Uterus (tissue), 4 donors: ENCODE measurements around the gene TRIM8. TPM values are rescaled to one million over a fixed set of nuclear protein-coding genes. Genes with fewer than 3 reads are reported as not detected.
A peak's percentile ranks its signal among the peaks of the same experiment; 100 is the strongest.

ENCODE experiments used
- DNase-seq, 2 donors: peaks; one replicate each; pipeline ENCODE4 v3.0.0-alpha.2; 2019 to 2020
- H3K27ac ChIP-seq, 2 donors: fragments of 200-600 bp; sonication (generic); 1 replicate in 1 of 2; 2 replicates in 1 of 2; pipeline ENCODE4 v1.5.1; 2016 to 2018
- H3K27me3 ChIP-seq, 2 donors: fragments of 200-600 bp; sonication (generic); one replicate each; pipeline ENCODE4 v1.5.1; 2018 to 2019; ENCODE audit warnings: control low read depth in 1 of 2
- H3K36me3 ChIP-seq, 2 donors: fragments of 200-600 bp; sonication (generic); one replicate each; pipeline ENCODE4 v1.5.1; 2019; ENCODE audit warnings: control low read depth in 1 of 2
- H3K4me1 ChIP-seq, 2 donors: fragments of 200-600 bp; sonication (generic); one replicate each; pipeline ENCODE4 v1.5.1; 2018 to 2019; ENCODE audit warnings: control low read depth in 1 of 2
- H3K4me3 ChIP-seq, 2 donors: fragments of 200-600 bp; sonication (generic); 1 replicate in 1 of 2; 2 replicates in 1 of 2; pipeline ENCODE4 v1.5.1; 2018 to 2019; ENCODE audit warnings: mild to moderate bottlenecking in 1 of 2
- H3K9me3 ChIP-seq, 2 donors: fragments of 200-600 bp; sonication (generic); one replicate each; pipeline ENCODE4 v1.5.1; 2019; ENCODE audit warnings: control low read depth in 1 of 2
- POLR2A ChIP-seq, 2 donors: fragments of 450-650 bp; IDR thresholded peaks; one replicate each; pipeline ENCODE4 v1.6.1; 2016; ENCODE audit warnings: antibody characterized with exemption in 2 of 2, mild to moderate bottlenecking in 1 of 2, moderate library complexity in 1 of 2
- intact Hi-C: fragments of 100-400 bp; cut with DNase I; formaldehyde crosslinking; loops from one replicate; pipeline ENCODE4 v1.15.1; 2023; ENCODE audit warnings: low total_unique reads
- total RNA-seq, 4 donors: library from RNA; depleted of rRNA in 3 of 4; stranded (reverse); fragments of >200 nt in 3 of 4; gene quantifications; one replicate each; pipeline versions ENCODE4 v1.1.0 to v1.2.4, GENCODE V29; 2014 to 2023
- TF ChIP-seq, protein P1 (sequence below), 4 experiments: fragments of 200-600 bp in 2 of 4; fragments of 450-650 bp in 2 of 4; sonication (generic) in 2 of 4; IDR thresholded peaks; one replicate each; pipeline ENCODE4 v1.5.1; 2016 to 2019; ENCODE audit warnings: antibody characterized with exemption in 4 of 4, mild to moderate bottlenecking in 2 of 4, moderate library complexity in 1 of 4
- donor health status: DM: yes; HTN: yes; CAD: no.

The TRIM8 gene
- total RNA-seq, 4 donors from 2014 or later, result 71.2 to 119 (median 102) TPM

DNA sequence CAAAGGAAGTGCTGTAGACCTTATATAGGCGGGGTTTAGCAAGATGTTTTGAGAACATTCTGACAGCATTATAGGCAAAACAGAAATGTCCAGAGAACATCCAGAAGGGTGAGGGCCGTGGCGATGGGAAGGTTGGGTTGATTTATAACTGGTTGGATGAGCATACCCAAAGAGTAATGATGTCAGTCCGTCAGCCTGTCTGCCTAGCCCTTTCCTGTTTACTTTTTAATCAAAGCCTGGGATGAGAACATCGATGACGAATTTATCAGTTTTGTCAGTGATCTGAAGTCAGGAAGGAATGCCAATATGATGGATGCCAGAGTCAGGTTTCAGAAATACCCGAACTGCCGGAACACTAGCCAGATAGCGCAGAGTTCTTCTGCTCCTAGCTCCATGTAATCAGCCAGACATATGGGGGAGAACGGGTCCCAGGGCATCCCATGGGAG lies 33.8 kb upstream of the TRIM8 start:
- Histone ChIP-seq H3K9me3 (no peaks in the 10 kb centered on the region), H3K4me3 (no peak overlapping the region), H3K36me3 (no peaks in the 10 kb centered on the region), H3K4me1 (peaks cover 21% of the 10 kb centered on the region in 2 donors), H3K27ac (peak overlapping the region; percentile 78 to 79), H3K27me3 (no peaks in the 10 kb centered on the region)
- TF ChIP-seq, protein P1, sequence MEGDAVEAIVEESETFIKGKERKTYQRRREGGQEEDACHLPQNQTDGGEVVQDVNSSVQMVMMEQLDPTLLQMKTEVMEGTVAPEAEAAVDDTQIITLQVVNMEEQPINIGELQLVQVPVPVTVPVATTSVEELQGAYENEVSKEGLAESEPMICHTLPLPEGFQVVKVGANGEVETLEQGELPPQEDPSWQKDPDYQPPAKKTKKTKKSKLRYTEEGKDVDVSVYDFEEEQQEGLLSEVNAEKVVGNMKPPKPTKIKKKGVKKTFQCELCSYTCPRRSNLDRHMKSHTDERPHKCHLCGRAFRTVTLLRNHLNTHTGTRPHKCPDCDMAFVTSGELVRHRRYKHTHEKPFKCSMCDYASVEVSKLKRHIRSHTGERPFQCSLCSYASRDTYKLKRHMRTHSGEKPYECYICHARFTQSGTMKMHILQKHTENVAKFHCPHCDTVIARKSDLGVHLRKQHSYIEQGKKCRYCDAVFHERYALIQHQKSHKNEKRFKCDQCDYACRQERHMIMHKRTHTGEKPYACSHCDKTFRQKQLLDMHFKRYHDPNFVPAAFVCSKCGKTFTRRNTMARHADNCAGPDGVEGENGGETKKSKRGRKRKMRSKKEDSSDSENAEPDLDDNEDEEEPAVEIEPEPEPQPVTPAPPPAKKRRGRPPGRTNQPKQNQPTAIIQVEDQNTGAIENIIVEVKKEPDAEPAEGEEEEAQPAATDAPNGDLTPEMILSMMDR (IDR thresholded peaks at IDR 0.05), result no peak
- no peak for TF ChIP-seq POLR2A (IDR thresholded peaks at IDR 0.05)
- intact Hi-C loops, result no loop called here
- DNase-seq, result no peak

DNA sequence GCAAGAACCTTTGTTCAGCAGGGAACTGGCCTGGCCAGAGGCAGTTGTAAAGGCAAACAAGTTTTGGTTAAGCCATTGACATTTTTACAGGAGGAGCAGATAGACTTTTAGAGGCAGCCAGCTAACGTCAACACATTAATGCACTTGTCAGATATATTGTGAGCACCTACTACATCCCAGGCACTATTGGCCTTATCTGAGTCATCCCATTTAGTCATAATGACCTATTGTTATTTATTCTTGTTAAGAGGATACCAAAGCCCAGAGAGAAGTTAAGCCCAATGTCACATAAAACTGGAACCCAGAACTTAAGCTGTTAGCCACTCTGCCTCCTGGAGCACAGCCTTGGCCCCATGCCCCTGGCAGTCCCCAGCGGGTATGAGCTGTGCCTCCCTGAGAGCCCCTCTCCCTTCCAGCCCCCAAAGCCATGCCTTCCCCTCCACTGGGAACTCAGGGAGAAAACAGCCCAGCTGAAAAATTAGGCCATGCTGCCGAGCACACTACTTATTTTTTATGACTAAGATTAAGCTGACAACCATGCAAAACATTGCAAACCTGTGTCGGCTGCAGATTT lies 32.7 kb upstream of the TRIM8 start:
- H3K36me3 ChIP-seq, result no peaks in the 10 kb centered on the region
- no peak overlapping the region for H3K4me3 ChIP-seq
- peak in 1 of 2 donors; percentile 46 for DNase-seq
- H3K4me1 ChIP-seq, result peaks cover 21% of the 10 kb centered on the region in 2 donors
- no peaks in the 10 kb centered on the region for H3K9me3 ChIP-seq
- intact Hi-C loops, result no loop called here
- peak overlapping the region; percentile 78 to 79 for H3K27ac ChIP-seq
- TF ChIP-seq POLR2A (IDR thresholded peaks at IDR 0.05), result no peak
- TF ChIP-seq, protein P1 (IDR thresholded peaks at IDR 0.05), result no peak
- no peaks in the 10 kb centered on the region for H3K27me3 ChIP-seq

DNA sequence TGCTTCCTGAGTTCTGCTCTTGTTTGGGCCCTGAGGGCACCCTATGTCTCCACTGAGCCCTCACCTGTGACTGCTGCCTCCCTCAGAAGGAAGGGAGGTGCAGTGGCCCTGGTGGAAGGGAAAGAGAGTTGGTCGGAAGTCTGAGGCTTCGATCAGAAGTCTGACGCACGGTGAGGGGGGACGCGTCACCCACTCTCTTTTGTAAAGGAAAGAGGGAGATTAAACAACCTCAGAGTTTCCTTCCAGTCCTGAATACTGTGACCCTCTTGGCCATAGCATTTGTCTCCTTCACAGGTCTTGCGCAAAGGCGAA lies 31.4 kb upstream of the TRIM8 start:
- intact Hi-C loops, result no loop called here
- H3K27ac ChIP-seq, result peak overlapping the region; percentile 79 to 82
- H3K9me3 ChIP-seq, result no peaks in the 10 kb centered on the region
- TF ChIP-seq POLR2A (IDR thresholded peaks at IDR 0.05), result no peak
- TF ChIP-seq, protein P1 (IDR thresholded peaks at IDR 0.05), result no peak
- H3K27me3 ChIP-seq, result no peaks in the 10 kb centered on the region
- no peaks in the 10 kb centered on the region for H3K36me3 ChIP-seq
- no peak for DNase-seq
- H3K4me1 ChIP-seq, result peaks cover 21% of the 10 kb centered on the region in 2 donors
- H3K4me3 ChIP-seq, result no peak overlapping the region

DNA sequence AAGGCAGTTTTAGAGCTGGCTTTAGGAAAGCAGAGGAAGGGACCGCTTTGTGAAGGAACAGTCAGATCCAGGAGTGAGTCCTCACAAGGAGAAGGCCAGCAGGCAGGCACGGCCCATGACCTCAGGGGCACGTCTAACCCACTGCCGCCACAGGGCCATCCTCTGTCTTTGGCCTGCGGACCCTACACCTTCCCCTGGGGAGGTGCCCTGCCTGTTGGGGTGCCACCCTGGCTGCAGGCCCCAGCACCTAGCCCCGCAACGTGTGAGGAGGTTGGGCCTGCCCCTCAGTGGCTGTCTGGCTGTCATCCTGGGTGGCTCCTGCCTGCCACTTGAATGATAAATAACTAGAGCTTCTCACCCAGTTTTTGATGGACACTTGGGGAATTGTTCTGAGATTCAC lies 31.0 kb upstream of the TRIM8 start:
- Histone ChIP-seq H3K4me3 (no peak overlapping the region), H3K27me3 (no peaks in the 10 kb centered on the region), H3K9me3 (no peaks in the 10 kb centered on the region), H3K36me3 (no peaks in the 10 kb centered on the region), H3K4me1 (peaks cover 21% of the 10 kb centered on the region in 2 donors), H3K27ac (peak overlapping the region; percentile 79 to 82)
- TF ChIP-seq POLR2A (IDR thresholded peaks at IDR 0.05), result no peak
- TF ChIP-seq, protein P1 (IDR thresholded peaks at IDR 0.05), result no peak
- no peak for DNase-seq
- intact Hi-C loops, result no loop called here

DNA sequence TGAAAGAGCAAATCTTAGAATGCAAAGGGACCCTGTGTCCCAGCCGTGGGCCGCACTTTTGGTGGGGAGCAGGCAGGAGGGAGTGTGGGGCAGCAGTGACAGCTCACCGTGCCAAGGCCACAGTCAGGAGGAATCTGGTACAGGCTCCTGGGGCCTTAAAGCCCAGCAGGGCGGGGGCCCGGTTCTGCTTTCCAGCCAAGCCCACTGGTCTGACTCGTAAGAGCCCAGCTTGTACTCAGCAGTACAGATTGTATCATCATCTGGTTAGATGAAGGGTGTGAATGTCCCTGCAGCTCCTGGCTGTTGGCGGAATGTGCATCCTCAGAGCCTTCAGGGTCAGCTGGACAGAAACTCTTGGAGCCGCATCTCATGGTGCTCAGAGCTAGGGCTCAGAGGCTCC lies 30.5 kb upstream of the TRIM8 start:
- no peaks in the 10 kb centered on the region for H3K9me3 ChIP-seq
- no peaks in the 10 kb centered on the region for H3K27me3 ChIP-seq
- intact Hi-C loops, result no loop called here
- H3K27ac ChIP-seq, result peak overlapping the region; percentile 79 to 82
- no peak for TF ChIP-seq POLR2A (IDR thresholded peaks at IDR 0.05)
- TF ChIP-seq, protein P1 (IDR thresholded peaks at IDR 0.05), result no peak
- DNase-seq, result no peak
- H3K36me3 ChIP-seq, result no peaks in the 10 kb centered on the region
- H3K4me3 ChIP-seq, result no peak overlapping the region
- peaks cover 21% of the 10 kb centered on the region in 2 donors for H3K4me1 ChIP-seq
